ENCODE results near the gene MANEA. TPM values are rescaled to one million over a fixed set of nuclear protein-coding genes. Genes with fewer than 3 reads are reported as not detected.

The MANEA gene
- total and polyA plus RNA-seq, 2 donors (not counting 3 experiments of a cell fraction or from before 2014, with no cell fraction given) = 5.2 to 18.5 TPM

- intact Hi-C loops (cut with micrococcal nuclease) = loop anchor here (2.0 kb wide), 1 partner anchor 946 kb away; no protein-coding TSS in a partner anchor
- H4K20me1 ChIP-seq (replicated peaks; ENCODE audit: control insufficient read depth, extremely low read depth, insufficient read depth, low read length) = no peaks in the 10 kb centered on the region
- POLR2A ChIA-PET = no interaction called here
Measured at GRCh38 chr6:95576218-95576997, 927 bp upstream of the MANEA start.

More at GRCh38 chr6:95576218-95576997, 927 bp upstream of the MANEA start:
- dilution Hi-C loops (cut with MboI; ENCODE audit: extremely low pct_ligation_motif_present, low sequenced_read_pairs) = no loop called here
- Histone ChIP-seq H3K27me3 (ENCODE audit: control insufficient read depth in 2 of 2, insufficient read depth in 2 of 2, low read length in 2 of 2) (no peaks in the 10 kb centered on the region), H2AFZ (ENCODE audit: low read depth, low read length) (peak overlapping the region; percentile 96), H3K4me2 (ENCODE audit: insufficient read depth, low read length) (peak overlapping the region; percentile 98), H3K4me1 (ENCODE audit: control insufficient read depth, extremely low read depth, insufficient read depth, low read length) (peaks cover 41% of the 10 kb centered on the region), H3K4me3 (replicated peaks in 1 of 3; ENCODE audit: insufficient read depth in 1 of 3, low read depth in 1 of 3, low read length in 3 of 3) (peak overlapping the region; percentile 57 to 100 (median 98)), H3K79me2 (ENCODE audit: control insufficient read depth, insufficient read depth, low read length) (peaks cover 29% of the 10 kb centered on the region), H3K36me3 (ENCODE audit: control insufficient read depth in 2 of 2, extremely low read depth in 1 of 2, insufficient read depth in 2 of 2, low read length in 2 of 2) (no peaks in the 10 kb centered on the region), H3K27ac (ENCODE audit: insufficient read depth, low read depth, low read length) (peak overlapping the region; percentile 86), H3K9ac (replicated peaks; ENCODE audit: extremely low read depth, insufficient read depth, low read length) (peak overlapping the region; percentile 89), H3K9me1 (replicated peaks; ENCODE audit: control insufficient read depth, extremely low read depth, insufficient read depth, low read length) (no peaks in the 10 kb centered on the region), H3K9me3 (replicated peaks; ENCODE audit: control insufficient read depth, insufficient read depth, low read length) (no peaks in the 10 kb centered on the region)
- TF ChIP-seq FOS (IDR thresholded peaks at IDR 0.05; ENCODE audit: borderline replicate concordance, insufficient read depth, low read length) (no peak), MAX (IDR thresholded peaks at IDR 0.05; ENCODE audit: insufficient read depth, insufficient read length) (no peak)
- TF ChIP-seq, protein P1, sequence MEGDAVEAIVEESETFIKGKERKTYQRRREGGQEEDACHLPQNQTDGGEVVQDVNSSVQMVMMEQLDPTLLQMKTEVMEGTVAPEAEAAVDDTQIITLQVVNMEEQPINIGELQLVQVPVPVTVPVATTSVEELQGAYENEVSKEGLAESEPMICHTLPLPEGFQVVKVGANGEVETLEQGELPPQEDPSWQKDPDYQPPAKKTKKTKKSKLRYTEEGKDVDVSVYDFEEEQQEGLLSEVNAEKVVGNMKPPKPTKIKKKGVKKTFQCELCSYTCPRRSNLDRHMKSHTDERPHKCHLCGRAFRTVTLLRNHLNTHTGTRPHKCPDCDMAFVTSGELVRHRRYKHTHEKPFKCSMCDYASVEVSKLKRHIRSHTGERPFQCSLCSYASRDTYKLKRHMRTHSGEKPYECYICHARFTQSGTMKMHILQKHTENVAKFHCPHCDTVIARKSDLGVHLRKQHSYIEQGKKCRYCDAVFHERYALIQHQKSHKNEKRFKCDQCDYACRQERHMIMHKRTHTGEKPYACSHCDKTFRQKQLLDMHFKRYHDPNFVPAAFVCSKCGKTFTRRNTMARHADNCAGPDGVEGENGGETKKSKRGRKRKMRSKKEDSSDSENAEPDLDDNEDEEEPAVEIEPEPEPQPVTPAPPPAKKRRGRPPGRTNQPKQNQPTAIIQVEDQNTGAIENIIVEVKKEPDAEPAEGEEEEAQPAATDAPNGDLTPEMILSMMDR (IDR thresholded peaks at IDR 0.05; ENCODE audit: extremely low read depth in 1 of 2, insufficient read depth in 1 of 2, low read depth in 1 of 2, low read length in 2 of 2) = no peak
- FAIRE-seq = peak; percentile 79
- CTCF ChIA-PET = no interaction called here
- BruUV-seq (replicated peaks) = no TSS peak
- peak; percentile 62 for DNase-seq (ENCODE audit: low read depth, low spot score)

Measured in endothelial cell of umbilical vein (primary cell).